Adrenal gland (tissue), 5 donors: Measurements from ENCODE around the gene RAP1GAP2.

Experiments used
- POLR2A ChIP-seq, 2 donors: fragments of 450-650 bp; IDR thresholded peaks; one replicate each; pipeline ENCODE4 v1.6.1; 2017; ENCODE audit warnings: antibody characterized with exemption in 2 of 2, mild to moderate bottlenecking in 2 of 2, moderate library complexity in 1 of 2
- TF ChIP-seq, protein P1 (sequence below), 6 experiments: fragments of 450-650 bp in 4 of 6; fragments of 200-600 bp in 2 of 6; sonication (generic) in 1 of 6; IDR thresholded peaks; 1 replicate in 5 of 6; 2 replicates in 1 of 6; pipeline versions ENCODE4 v1.5.1 to v1.8.0; 2016 to 2021; ENCODE audit warnings: antibody characterized with exemption in 6 of 6, mild to moderate bottlenecking in 2 of 6, moderate library complexity in 1 of 6
- donor health status: DM: no; HTN: no; CAD: no.

DNA sequence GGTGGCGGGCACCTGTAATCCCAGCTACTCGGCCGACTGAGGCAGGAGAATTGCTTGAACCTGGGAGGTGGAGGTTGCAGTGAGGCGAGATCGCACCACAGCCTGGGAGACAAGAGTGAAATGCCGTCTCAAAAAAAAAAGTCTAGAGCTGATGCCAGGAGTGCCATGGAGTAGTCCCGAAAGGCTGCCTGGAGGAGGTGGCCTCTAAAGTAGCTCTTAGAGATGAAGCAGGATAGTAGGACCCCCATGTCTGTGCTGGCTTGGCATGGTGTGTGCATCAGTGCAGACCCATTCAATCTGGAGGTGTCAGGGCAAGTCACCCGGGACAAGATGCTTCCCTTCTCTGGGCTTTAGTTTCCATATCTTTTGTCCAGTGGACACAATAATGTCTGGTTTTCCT lies 6.3 kb downstream of the RAP1GAP2 start:
- TF ChIP-seq, protein P1, sequence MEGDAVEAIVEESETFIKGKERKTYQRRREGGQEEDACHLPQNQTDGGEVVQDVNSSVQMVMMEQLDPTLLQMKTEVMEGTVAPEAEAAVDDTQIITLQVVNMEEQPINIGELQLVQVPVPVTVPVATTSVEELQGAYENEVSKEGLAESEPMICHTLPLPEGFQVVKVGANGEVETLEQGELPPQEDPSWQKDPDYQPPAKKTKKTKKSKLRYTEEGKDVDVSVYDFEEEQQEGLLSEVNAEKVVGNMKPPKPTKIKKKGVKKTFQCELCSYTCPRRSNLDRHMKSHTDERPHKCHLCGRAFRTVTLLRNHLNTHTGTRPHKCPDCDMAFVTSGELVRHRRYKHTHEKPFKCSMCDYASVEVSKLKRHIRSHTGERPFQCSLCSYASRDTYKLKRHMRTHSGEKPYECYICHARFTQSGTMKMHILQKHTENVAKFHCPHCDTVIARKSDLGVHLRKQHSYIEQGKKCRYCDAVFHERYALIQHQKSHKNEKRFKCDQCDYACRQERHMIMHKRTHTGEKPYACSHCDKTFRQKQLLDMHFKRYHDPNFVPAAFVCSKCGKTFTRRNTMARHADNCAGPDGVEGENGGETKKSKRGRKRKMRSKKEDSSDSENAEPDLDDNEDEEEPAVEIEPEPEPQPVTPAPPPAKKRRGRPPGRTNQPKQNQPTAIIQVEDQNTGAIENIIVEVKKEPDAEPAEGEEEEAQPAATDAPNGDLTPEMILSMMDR (IDR thresholded peaks at IDR 0.05) = no peak
- no peak for TF ChIP-seq POLR2A (IDR thresholded peaks at IDR 0.05)
